Epithelial cell of prostate (primary cell): ENCODE data around the gene DBP.
"Not testable (repeated sequence)": the region's sequence is repeated elsewhere in the genome, so short reads cannot be mapped to it uniquely, and the experiment has no call there.

ENCODE experiments used
- DNase-seq: peaks from one replicate; pipeline ENCODE4 v3.0.0-alpha.2; 2011; ENCODE audit warnings: low read depth, low spot score
- H3K27ac ChIP-seq: fragments of 450-650 bp; 2 replicates; pipeline ENCODE4 v1.5.1; 2017; ENCODE audit warnings: mild to moderate bottlenecking

The DBP gene

DNA sequence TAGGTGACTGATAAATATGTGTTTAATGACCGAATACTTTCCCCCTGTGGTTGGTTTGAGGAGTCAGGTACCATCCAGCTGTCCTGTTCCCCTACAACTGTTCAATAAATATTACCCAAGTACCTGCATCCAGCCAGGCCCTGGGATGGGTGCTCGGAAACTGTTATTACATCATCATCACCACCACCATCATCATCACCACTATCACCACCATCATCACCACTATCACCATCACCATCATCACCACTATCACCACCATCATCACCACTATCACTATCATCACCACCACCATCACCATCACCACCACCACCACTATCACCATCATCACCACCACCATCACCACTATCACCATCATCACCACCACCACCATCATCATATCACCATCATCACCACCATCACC, 31.6 kb upstream of the DBP start:
- no peak for DNase-seq
- no peak overlapping the region for H3K27ac ChIP-seq

DNA sequence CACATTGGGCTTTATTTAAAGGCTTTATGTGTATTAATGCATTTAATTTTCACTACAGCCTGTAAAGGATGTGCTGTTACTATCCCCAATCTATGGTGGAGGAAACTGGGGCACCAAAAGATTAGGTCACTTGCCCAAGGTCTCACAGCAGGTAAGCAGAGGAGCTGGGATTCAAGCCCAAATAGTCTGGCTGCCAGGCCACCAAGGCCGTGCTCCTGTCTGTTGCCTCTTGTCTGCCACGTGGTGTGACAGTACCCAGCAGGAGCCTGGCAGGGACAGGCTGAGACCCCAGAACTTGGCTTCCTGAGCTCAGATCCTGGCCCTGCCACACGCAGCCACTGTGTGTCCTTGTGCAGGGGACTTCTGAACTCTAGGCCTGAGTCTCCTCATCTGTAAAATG, 31.2 kb upstream of the DBP start:
- no peak for DNase-seq
- H3K27ac ChIP-seq, result no peak overlapping the region

DNA sequence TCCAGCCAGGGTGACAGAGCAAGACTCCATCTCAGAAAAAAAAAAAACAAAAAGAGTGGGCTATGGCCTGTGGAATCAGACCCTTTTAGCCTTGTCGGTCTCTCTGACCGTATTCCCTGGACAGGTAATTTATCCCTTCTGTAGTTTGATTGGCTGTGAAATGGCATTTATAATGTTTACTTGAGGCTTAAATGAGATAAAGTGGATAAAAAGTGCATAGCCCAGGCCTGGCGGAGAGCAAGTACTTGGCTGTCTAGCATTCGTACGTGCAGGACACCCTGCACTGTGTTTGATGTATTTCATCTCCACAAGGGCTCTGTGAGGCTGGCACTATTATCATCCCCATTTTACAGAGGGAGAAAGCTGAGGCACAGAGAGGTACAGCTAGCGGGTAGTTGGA, 28.6 kb upstream of the DBP start:
- DNase-seq, result no peak

DNA sequence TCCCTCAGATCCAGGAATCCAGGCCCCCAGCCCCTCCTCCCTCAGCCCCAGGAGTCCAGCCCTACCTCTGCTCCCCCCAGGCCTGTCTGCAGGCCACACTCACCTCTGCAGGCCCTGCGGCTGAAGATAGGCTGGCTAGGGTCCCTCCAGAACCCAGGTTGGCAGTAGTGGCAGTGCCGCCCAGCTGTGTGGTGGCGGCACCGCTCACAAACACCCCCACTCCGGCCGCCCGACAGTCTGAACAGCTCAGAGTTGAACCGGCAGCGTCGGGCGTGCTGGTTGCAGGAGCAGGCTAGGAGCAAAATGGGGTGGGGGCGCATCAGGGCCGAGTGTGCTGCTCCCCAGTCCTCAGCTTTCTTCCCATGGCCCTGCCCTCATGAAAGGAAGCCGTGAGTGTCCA, 27.3 kb upstream of the DBP start:
- no peak for DNase-seq

More for the DNA sequence above, 28.6 kb upstream of the DBP start:
- no peak overlapping the region for H3K27ac ChIP-seq

DNA sequence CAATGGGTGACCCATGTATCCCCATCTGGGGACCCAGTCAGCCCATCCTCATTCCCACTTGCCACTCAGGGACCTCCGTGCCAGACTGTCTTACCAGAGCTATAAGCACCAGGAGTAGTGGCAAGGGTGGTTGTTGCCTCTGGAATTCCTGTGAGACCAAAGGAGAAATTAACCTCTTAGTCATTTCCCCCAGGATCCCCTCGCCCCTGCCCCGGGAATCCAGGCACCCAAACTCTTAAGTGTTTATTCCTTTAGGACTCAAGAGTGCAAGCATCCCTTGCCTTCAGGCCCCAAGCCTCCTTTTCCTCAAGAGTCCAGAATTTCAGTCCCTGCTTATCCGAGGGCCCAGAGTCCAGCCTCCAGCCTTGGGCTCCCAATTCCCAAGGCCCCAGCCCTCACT, 26.5 kb upstream of the DBP start:
- no peak for DNase-seq

More for the DNA sequence above, 27.3 kb upstream of the DBP start:
- H3K27ac ChIP-seq, result no peak overlapping the region

DNA sequence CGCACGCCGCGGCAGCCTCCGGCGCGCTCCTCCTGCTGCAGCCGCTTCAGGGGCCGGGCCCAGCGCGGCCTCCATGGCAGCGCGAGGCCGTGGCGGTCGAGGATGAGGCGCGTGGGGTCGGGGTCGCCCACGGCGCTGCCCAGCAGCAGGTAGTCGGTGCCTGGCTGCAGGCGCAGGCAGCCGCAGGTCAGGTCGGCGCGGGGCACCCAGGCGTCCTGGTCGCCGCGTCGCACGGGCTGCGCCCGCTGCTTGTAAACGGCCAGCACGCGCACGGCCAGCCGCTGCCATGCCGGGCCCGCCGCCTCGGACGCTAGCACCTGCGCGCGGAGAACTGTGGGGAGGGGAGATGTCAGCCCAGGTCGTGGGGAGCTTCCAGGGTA, 24.5 kb upstream of the DBP start:
- no peak for DNase-seq
- no peak overlapping the region for H3K27ac ChIP-seq

More for the DNA sequence above, 26.5 kb upstream of the DBP start:
- no peak overlapping the region for H3K27ac ChIP-seq

DNA sequence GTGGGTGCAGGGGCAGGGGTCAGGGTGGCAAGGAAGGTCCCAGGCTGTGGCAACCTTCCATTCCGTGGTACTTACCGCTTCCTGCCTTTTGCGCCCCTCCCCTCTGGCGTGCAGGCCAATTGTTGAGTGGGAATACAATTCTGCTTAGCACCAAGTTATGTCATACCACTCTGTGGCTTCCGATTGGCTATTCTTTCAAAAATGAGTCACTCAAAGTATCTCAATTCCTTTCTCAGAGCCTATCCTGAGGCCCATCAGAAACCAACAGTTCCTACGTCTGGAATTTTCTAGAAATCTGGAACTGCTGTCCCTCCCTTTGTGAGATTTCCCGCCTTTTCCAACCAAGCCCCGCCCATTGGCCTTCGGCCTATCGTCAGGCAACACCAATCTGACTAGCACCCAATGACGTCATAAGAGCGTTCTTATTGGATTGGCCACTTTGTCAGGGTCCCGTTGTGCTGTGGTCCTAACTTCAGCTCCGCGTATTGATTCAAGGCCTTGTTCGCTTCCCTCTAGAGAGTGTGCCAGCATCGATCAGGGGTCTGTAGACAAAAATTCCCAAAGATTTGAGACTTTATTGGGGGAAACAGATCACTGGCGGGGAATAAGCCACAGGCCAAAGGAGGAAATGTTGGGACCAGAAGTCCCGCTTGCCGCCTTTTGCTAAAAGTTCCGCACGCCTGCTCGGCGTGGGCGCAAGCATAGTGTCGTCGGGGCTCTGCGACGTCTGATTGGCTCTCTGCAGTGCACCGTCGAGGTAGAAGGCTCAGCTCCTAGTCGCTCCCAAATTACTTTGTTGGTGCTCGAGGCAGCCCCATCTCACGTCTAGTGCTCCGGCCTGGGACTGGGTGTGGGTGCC, 23.9 kb upstream of the DBP start:
- H3K27ac ChIP-seq, result no peak overlapping the region

DNA sequence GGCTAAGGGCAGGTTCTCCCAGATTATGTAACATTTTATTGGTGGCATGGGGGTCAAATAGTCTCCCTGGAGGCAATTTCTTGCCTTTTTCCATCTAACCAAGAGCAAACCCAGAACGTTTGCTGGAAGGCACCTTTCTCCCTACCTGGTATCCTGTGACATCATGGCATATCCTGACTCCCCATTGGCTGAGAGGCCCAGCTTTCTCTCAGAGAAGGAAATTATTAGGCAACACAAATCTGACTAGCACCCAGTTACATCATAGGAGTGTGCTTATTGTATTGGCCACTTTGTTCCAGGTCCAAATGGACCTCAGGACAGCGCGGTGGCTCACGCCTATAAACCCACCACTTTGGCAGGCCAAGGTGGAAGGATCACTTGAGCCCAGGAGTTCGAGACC, 22.6 kb upstream of the DBP start:
- no peak overlapping the region for H3K27ac ChIP-seq
- DNase-seq, result no peak

More for the DNA sequence above, 23.9 kb upstream of the DBP start:
- no peak for DNase-seq

DNA sequence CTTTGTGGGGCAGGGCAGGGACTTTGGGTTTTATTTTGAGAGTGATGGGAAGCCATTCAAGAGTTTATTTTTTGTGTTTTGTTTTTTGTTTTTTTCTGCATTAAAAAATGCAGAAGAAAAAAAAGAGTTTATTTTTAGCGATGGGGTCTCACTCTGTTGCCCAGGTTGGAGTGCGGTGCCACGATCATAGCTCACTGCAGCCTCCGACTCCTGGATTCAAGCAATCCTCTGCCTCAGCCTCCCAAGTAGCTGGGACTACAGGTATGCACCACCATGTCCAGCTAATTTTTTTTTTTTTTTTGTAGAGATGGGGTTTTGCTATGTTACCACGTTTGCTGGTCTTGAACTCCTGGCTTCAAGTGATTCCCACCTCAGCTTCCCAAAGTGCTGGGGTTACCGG, 21.3 kb upstream of the DBP start:
- DNase-seq, result no peak
- no peak overlapping the region for H3K27ac ChIP-seq

DNA sequence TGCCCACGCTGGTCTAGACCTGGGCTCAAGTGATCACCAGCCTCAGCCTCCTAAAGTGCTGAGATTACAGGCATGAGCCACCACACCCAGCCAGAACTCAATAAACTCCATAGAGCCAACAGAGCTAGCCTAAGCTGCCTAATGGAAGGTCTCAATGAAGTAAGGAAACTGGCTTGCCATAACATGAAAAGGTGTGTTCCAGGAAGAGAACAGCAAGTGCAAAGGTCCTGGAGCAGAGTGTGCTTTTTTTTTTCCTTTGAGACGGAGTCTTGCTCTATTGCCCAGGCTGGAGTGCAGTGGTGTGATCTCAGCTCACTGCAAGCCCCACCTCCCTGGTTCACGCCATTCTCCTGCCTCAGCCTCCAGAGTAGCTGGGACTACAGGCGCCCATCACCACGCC, 20.6 kb upstream of the DBP start:
- not testable (repeated sequence) for DNase-seq

DNA sequence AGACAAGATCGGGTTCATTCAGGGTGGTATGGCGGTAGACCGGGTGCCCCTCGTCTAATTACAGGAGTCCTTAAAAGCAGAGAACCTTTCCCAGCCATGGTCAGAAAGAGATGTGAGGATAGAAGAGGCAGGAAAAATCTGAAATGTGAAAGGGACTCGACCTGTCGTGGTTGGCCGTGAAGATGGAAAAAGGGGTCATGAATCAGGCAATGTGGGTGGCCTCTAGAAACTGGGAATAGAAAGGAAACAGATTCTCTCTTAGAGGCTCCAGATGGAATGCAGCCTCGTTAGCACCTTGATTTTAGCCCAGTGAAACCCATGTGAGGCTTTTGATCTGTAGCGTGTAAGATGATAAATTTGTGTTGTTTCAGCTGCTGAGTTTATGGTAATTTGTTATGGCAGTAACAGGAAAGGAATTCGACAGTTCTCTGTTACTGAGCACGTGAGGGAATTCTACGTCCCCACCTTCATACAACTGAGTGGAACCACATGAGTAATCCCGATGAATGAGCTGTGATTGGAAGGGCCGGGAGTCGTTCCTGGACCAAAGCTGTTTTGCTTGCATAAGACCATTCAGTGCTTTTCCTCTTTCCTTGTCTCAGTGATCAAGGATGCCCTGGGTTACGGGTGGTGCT, 19.8 kb upstream of the DBP start:
- no peak overlapping the region for H3K27ac ChIP-seq
- DNase-seq, result no peak

More for the DNA sequence above, 20.6 kb upstream of the DBP start:
- not testable (repeated sequence) for H3K27ac ChIP-seq

DNA sequence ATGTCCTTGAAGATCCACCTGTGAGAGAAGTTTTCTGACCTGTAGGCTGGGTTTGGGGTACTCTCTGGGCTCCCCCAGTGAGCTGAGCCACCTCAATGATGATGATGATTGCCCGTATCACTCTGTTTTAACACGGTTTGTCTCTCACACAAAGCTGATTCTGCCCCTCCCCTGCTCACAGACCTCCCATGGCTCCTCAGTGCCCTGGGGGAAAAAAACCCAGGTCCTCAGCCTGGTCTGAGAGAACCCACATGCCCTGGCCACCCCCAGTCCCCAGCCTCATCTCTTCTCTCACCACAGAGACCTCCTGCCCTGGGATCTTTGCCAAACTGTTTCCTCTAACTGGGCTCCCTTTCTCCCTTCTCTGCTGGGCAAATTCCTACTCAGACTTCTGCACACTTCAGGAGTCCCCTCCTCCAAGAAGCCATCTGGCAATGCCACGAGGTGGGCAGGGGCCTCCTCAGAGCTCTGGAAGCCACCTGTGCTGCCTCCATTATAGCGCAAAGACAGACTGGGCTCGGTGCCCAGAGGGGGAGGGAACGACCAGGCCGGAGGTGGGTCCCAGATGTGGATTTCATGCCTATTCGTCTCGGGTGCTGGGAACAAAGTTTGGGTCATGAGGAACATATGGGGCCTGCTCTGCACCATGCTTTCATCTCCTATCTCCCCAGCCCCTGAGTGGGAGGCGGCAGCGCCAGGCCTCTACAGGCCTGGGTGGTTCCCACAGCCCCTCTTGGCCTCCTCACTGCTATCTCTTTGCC, 17.3 kb upstream of the DBP start:
- DNase-seq, result no peak
- H3K27ac ChIP-seq, result no peak overlapping the region

DNA sequence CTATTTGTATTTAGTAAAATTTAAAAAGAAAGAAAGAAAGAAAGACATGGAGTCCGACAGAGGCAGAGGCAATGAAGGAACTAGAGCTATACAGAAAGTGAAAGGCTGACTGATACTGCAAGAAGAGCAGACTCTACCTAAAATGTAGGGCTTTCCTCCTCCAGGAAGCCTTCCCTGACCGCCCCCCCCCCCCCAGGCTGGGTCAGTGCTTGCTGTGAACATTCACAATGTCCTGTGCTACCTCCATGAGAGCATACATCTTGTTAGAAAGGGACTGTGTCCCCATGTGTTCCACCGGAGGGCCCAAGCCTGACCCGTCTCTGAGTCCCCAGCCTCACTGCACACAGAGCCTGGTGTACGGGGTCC, 14.5 kb upstream of the DBP start:
- no peak for DNase-seq
- H3K27ac ChIP-seq, result no peak overlapping the region

DNA sequence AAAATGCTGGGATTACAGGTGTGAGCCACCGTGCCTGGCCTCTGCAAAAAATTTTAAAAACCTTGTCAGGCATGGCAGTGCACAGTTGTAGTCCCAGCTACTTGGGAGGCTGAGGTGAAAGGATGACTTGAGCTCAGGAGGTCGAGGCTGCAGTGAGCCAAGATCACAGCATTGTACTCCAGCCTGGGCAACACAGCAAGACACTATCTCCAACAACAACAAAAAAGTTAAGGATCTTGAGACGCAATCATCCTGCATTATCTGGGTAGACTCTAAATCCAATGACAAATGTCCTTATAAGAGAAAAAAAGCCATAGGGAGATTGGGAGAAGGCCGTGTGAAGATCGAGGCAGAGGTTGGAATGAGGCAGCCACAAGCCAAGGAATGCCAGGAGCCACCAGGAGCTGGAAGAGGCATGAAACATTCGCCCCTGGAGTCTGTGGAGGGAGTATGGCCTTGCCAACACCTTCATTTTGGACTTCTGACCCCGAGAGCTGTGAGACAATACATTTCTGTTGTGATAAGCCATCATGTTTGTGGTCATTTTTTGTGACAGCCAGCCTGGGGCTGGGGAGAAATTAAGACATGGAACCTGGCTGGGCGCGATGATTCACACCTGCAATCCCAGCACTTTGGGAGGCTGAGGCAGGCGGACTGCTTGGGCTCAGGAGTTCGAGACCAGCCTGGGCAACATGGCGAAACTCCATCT, 13.9 kb upstream of the DBP start:
- H3K27ac ChIP-seq, result no peak overlapping the region
- no peak for DNase-seq

DNA sequence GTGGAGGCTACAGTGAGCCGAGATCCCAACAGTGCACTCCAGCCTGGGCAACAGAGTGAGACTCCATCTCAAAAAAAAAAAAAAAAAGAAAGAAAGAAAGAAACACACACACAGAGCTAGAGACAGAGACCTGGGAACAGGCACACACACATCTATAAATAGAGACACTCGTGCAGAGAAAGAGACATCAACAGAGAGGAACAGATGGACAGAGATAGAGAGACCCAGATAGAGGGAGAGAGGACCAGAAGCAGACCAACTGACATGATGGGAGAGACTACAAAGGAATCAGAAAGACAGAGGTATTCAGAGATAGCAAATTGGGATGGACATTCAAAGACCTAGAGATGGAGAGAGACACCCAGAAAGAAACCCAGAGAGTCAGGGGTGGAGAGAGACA, 11.0 kb upstream of the DBP start:
- no peak overlapping the region for H3K27ac ChIP-seq
- no peak for DNase-seq

DNA sequence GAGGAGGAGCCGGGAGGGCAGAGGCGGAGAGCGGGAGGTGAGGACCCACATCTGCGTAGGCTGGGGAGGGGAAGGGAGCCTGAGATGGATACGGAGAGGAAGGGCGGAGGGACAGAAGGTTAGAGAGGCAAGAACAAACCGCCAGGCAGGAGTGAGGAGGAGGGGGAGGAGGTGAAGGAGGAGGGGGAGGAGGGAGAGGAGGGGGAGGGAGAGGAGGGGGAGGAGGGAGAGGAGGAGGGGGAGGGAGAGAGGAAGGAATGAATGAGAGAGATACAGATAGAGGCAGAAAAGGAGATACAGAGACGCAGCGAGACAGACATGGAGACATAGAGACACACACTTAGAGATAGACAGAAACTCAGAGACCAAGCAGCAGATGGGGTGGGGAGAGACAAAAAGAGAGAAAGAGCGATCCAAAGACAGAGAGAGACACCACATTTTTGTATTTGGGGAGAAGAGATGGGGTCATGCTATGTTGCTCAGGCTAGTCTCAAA, 9.6 kb upstream of the DBP start:
- DNase-seq, result no peak
- H3K27ac ChIP-seq, result no peak overlapping the region

DNA sequence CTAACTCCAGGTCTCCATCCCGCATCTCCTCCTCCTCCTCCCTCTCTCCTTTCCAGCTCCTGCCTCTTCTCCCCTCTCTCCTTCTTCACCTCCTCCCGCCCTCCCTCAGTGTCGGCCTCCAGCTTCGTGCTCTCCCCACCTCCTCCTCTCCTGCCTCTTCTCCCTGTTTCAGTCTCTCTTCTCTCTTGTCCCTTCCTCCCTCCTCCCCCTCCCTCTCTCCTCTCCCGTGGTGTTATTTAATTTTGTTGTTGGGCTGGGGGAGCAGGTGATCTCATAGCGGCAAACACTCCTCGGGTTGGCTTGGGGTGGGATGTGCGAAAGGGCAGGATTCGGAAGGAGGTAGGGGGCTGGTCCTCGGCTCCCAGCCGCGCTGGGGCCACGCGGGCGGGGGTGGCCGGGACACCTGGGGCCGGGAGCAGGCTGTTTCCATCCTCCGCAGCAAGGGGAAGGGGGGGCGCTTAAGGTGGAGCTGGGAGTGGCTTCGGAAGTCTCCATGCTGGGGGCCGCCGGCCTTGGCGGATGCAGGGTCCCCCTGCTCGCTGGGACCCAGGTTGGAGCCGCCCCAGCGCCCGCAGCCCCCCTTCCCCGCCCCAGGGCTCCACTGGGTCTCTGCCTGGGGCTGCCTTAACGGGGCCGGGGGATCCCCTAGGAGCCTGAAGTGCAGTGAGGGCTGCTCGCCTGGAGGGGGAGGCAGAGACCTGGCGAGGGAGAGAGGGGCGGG, 9.0 kb upstream of the DBP start, which contains the start of gene CA11:
CA11 (minus strand) TSS at position 187 of the 721 bp plus-strand sequence. CDS start 555 bp downstream, outside the sequence.
- H3K27ac ChIP-seq, result no peak within 1 kb of the TSS

DNA sequence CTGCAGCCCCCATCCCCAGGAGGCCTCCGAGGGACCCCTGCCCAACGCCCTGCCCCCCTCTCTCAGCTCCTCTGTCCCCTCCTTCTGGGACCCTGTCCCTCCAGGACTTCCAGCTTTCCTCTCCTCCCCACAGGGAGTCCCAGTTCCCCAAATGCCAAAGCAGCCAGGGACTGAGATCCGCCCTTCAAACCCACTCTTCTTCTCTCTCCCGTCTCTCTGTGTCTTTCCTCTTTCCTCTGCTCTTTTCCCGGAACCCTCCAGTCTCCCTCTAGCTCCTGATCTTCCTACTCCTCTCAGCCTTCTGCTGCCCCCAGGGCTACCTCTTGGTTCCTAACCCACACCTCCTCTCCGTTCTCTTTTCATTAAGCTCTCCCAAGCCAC, 8.4 kb upstream of the DBP start:
- DNase-seq, result no peak
- H3K27ac ChIP-seq, result no peak overlapping the region

More for the DNA sequence above, 9.0 kb upstream of the DBP start, which contains the start of gene CA11:
- no peak for DNase-seq

DNA sequence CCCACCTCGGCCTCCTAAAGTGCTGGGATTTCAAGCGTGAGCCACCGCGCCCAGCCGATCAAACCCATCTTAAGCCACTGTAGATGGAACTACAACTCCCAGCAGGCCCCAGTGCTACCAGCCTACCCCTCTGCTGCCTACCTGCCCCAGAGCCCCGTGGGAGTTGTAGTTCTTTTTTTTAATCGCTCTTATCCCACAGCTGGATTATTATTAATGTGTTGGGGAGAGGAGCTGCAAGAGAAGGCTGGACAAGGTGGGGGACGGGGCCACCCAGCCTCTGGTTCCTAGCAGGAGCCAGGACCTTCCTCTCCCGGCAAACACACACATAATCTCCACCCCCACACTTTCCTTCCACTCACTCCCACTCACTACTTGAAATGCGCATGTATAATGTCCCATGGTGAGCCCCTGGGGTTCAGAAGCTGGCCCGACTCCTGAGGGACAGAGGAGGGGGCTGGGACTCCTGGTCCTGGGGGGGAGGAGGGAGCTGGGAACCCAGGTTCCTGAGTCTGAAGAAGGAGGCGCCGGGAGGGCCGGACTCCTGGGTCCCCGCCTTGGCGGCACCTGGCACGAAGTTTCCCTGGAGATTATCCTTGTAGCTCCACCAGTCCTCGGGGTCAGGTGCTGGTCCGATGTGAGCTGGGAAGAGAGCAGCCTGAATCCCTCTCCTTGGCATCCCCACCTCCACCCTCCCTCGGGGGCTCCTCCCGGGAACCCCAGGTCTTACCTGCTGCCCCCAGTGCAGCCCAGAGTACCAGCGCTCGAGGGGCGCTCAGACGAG, 7.8 kb upstream of the DBP start:
- H3K27ac ChIP-seq, result no peak overlapping the region
- DNase-seq, result no peak
